ENCODE data around the gene ARHGAP25. TPM values are rescaled to one million over a fixed set of nuclear protein-coding genes. Genes with fewer than 3 reads are reported as not detected.

The ARHGAP25 gene
- total and polyA plus RNA-seq, 9 donors, result 8.5 to 30.5 (median 13.0) TPM

- WGBS, 3 donors, result 97 to 99% (median 99%) methylated on average over 2 of the region's 2 CpGs
- H3K4me3 ChIP-seq, result no peak overlapping the region
- TF ChIP-seq POLR2A (IDR thresholded peaks at IDR 0.05), result no peak
- no peak for TF ChIP-seq CTCF (IDR thresholded peaks at IDR 0.05)
- TF ChIP-seq EP300 (IDR thresholded peaks at IDR 0.05), result no peak
- DNase-seq, result no peak
- peak overlapping the region in 1 of 2 donors; percentile 55 for H3K27ac ChIP-seq
- peaks cover 14% of the 10 kb centered on the region for H3K4me1 ChIP-seq (ENCODE audit: insufficient read depth)
- no peaks in the 10 kb centered on the region for H3K27me3 ChIP-seq
- intact Hi-C loops (cut with DNase I), result loop anchor here in 1 of 4 donors (5.0 kb wide), 1 partner anchor 81 kb away; no protein-coding TSS in a partner anchor
- no peaks in the 10 kb centered on the region for H3K9me3 ChIP-seq
- H3K36me3 ChIP-seq, result no peaks in the 10 kb centered on the region
These were observed 98.6 kb downstream of the ARHGAP25 start for GRCh38 chr2:68833162-68833561.

DNA sequence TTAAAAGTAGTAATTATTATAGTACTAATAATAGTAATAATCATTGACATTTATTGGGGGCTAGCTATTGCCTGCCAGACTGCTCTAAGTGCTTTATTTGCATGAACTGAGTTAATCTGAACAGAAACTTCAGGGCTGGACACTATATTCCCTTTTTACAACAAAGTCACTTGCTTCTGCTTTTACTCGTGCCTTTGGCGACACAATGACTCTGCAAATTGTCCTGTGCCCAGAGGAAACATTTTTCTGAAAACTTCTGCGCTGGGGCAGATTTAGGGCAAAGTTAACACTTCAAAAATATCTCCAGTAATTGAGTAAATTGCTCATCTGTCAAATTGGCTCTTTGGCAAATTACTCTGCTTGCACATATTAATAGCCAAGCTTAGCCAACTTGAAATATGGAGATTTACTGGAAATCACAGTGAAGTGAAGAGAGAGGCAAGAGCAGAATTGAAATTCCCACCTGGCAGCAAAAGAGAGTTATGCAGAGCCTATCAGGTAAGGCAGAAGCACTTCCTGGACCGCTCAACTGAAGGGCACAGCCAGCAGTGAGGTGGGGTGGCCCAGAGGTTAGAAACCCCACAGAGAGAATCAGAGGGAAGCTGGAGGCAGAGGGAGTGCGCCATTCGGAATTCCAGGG, 100.2 kb downstream of the ARHGAP25 start:
- Histone ChIP-seq H3K27me3 (no peaks in the 10 kb centered on the region), H3K4me3 (no peak overlapping the region), H3K27ac (no peak overlapping the region), H3K36me3 (no peaks in the 10 kb centered on the region), H3K4me1 (ENCODE audit: insufficient read depth) (peaks cover 6% of the 10 kb centered on the region), H3K9me3 (no peaks in the 10 kb centered on the region)
- no peak for TF ChIP-seq POLR2A (IDR thresholded peaks at IDR 0.05)
- TF ChIP-seq CTCF (IDR thresholded peaks at IDR 0.05), result no peak
- TF ChIP-seq EP300 (IDR thresholded peaks at IDR 0.05), result no peak
- no peak for DNase-seq
- intact Hi-C loops (cut with DNase I), result loop anchor here in 1 of 4 donors (5.0 kb wide), 1 partner anchor 83 kb away; no protein-coding TSS in a partner anchor
- 90 to 93% (median 92%) methylated on average over 6 of the region's 6 CpGs for WGBS, 3 donors

DNA sequence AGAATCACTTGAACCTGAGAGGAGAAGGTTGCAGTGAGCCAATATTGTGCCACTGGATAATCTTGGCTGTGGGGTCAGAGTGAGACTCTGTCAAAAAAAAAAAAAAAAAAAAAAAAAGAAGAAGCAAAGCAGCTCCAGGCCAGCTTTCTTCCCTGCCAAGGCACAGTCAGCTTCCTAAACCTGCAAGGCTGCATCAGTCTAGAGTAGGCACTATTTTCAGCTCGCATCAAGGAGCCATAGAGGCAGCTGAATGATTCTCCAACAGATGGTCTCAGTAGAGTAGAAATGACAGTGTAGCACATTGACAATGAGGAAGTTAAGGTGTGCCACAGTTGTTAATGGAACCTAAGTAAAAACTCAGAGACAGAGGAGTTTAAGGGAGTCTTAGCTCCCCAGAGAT, 101.0 kb downstream of the ARHGAP25 start:
- no peak for DNase-seq
- Histone ChIP-seq H3K4me3 (no peak overlapping the region), H3K36me3 (no peaks in the 10 kb centered on the region), H3K27me3 (no peaks in the 10 kb centered on the region), H3K27ac (no peak overlapping the region), H3K9me3 (no peaks in the 10 kb centered on the region), H3K4me1 (ENCODE audit: insufficient read depth) (peaks cover 6% of the 10 kb centered on the region)
- 87 to 97% (median 90%) methylated on average over 1 of the region's 1 CpG for WGBS, 3 donors
- intact Hi-C loops (cut with DNase I), result no loop called here
- TF ChIP-seq CTCF (IDR thresholded peaks at IDR 0.05) (no peak), POLR2A (IDR thresholded peaks at IDR 0.05) (no peak), EP300 (IDR thresholded peaks at IDR 0.05) (no peak)

GRCh38 chr2:68837164-68837860, 102.7 kb downstream of the ARHGAP25 start:
- H3K4me1 ChIP-seq (ENCODE audit: insufficient read depth), result peaks cover 3% of the 10 kb centered on the region
- intact Hi-C loops (cut with DNase I), result no loop called here
- no peak overlapping the region for H3K4me3 ChIP-seq
- 77 to 85% (median 78%) methylated on average over 15 of the region's 15 CpGs for WGBS, 3 donors
- no peaks in the 10 kb centered on the region for H3K36me3 ChIP-seq
- no peaks in the 10 kb centered on the region for H3K9me3 ChIP-seq
- peak in 1 of 3 donors; percentile 19 for TF ChIP-seq CTCF (IDR thresholded peaks at IDR 0.05)
- no peak for TF ChIP-seq POLR2A (IDR thresholded peaks at IDR 0.05)
- no peak for TF ChIP-seq EP300 (IDR thresholded peaks at IDR 0.05)
- no peaks in the 10 kb centered on the region for H3K27me3 ChIP-seq
- no peak overlapping the region for H3K27ac ChIP-seq
- DNase-seq, result peak in 2 of 5 donors; percentile 34 to 45
